NT2/D1 (cell line): ENCODE results near the gene OXNAD1.

Source experiments
- YY1 ChIP-seq: IDR thresholded peaks from 2 replicates; pipeline ENCODE4 v1.6.1; 2011; ENCODE audit not compliant: insufficient read length, insufficient read depth
- ZNF274 ChIP-seq: IDR thresholded peaks from 2 replicates; pipeline ENCODE4 v1.6.1; 2011; ENCODE audit warnings: mild to moderate bottlenecking, low read depth, low read length

GRCh38 chr3:16352428-16352827, 87.4 kb downstream of the OXNAD1 start:
- TF ChIP-seq YY1 = no peak
- TF ChIP-seq ZNF274 = no peak
